ENCODE measurements around the gene LRRC53.

Gene LRRC53

GRCh38 chr1:74481607-74482006, 30.8 kb downstream of the LRRC53 start:
- Histone ChIP-seq H3K4me1 (ENCODE audit: insufficient read depth, low read length) (peaks cover 4% of the 10 kb centered on the region), H3K27me3 (ENCODE audit: insufficient read depth, low read length) (no peaks in the 10 kb centered on the region), H3K36me3 (ENCODE audit: insufficient read depth, low read length) (no peaks in the 10 kb centered on the region), H3K9me3 (ENCODE audit: low read length) (no peaks in the 10 kb centered on the region), H2AFZ (ENCODE audit: low read depth, low read length) (no peak overlapping the region), H3K4me3 (ENCODE audit: low read length) (no peak overlapping the region)

DNA sequence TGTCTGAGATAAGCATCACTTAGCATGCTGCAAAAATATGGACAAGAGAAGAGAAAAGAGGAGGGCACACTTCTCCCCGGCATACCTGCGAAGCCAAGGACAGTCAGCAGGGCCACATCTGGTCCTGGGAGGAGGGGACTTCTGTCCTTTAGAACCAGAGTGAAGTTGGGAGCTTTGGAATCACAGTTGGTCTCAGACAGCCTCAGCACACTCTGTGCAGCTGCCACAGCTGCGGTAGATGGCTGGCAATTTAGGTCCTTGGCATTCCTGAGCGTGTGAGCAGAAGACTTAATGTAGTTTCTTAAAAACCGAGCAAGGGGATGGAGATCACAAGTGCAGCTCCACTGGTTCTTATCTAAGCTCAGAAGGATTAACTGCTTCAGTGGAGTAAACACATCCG, 32.3 kb downstream of the LRRC53 start:
- Histone ChIP-seq H2AFZ (ENCODE audit: low read depth, low read length) (no peak overlapping the region), H3K4me1 (ENCODE audit: insufficient read depth, low read length) (peaks cover 8% of the 10 kb centered on the region), H3K27me3 (ENCODE audit: insufficient read depth, low read length) (no peaks in the 10 kb centered on the region), H3K9me3 (ENCODE audit: low read length) (no peaks in the 10 kb centered on the region), H3K36me3 (ENCODE audit: insufficient read depth, low read length) (no peaks in the 10 kb centered on the region), H3K4me3 (ENCODE audit: low read length) (no peak overlapping the region)

DNA sequence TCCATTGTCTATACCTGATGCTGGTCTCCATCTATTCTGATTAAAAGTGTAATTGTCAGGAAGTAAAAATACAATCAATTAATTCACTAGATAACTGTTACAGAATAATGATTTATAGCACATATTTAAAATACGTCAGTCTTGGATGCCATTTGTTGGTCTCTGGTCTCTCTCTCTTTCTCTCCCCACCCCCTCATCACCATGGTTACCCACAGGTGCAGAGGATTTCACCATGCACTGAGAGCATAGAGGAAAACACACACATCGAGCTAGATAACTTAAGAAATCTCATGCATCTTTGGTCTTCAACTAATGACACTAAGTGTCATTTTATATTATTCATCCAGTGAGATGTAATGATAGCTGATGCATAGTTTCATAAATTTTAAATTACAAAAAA, 33.4 kb downstream of the LRRC53 start:
- Histone ChIP-seq H3K4me3 (ENCODE audit: low read length) (no peak overlapping the region), H2AFZ (ENCODE audit: low read depth, low read length) (no peak overlapping the region), H3K4me1 (ENCODE audit: insufficient read depth, low read length) (peaks cover 15% of the 10 kb centered on the region), H3K9me3 (ENCODE audit: low read length) (no peaks in the 10 kb centered on the region), H3K36me3 (ENCODE audit: insufficient read depth, low read length) (no peaks in the 10 kb centered on the region), H3K27me3 (ENCODE audit: insufficient read depth, low read length) (no peaks in the 10 kb centered on the region)

GRCh38 chr1:74474585-74474984, 37.8 kb downstream of the LRRC53 start:
- no peak overlapping the region for H2AFZ ChIP-seq (ENCODE audit: low read depth, low read length)
- H3K4me1 ChIP-seq (ENCODE audit: insufficient read depth, low read length), result peaks cover 13% of the 10 kb centered on the region
- H3K9me3 ChIP-seq (ENCODE audit: low read length), result no peaks in the 10 kb centered on the region
- H3K36me3 ChIP-seq (ENCODE audit: insufficient read depth, low read length), result no peaks in the 10 kb centered on the region
- no peak overlapping the region for H3K4me3 ChIP-seq (ENCODE audit: low read length)
- H3K27me3 ChIP-seq (ENCODE audit: insufficient read depth, low read length), result no peaks in the 10 kb centered on the region

DNA sequence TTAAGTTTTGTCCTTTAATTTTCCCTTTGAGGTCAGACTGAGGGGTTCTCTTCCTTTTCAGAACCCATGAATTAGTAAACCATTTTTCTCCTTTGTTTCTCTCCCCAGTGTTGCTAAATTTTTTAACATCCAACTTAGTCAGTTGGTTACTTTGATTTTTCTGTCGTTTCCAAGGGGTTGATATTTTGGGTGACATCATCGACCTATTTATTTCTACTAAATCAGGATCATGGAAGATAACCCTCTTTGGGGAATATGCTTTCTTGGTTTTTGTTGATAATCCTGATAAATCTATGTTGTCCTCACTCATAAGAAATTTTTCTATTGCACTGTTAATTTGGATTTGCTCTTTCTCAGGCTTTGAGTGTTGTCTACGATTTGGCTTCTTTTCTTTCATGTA, 40.9 kb downstream of the LRRC53 start:
- Histone ChIP-seq H3K27me3 (ENCODE audit: insufficient read depth, low read length) (no peaks in the 10 kb centered on the region), H3K4me1 (ENCODE audit: insufficient read depth, low read length) (peaks cover 22% of the 10 kb centered on the region), H3K36me3 (ENCODE audit: insufficient read depth, low read length) (no peaks in the 10 kb centered on the region), H3K4me3 (ENCODE audit: low read length) (no peak overlapping the region), H3K9me3 (ENCODE audit: low read length) (no peaks in the 10 kb centered on the region), H2AFZ (ENCODE audit: low read depth, low read length) (no peak overlapping the region)

DNA sequence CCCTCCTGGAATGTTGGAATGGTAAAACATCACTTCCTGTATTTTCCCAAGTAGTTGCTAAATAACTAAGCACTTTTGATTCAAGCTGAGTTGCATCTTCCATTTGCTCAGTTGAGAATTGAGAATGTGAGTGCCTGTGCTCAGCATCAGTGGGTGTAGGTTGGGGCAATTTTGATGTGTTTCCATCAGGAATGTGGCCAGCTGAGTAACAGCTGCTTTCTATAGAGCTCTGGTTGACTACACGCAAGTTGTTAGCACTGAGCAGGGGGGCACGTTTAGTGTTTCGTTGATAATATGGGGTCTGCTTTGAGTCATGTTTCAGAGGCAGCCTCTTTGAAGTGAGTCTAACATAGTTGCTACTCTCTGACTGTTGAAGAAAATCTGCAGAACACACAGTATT, 41.5 kb downstream of the LRRC53 start:
- H3K4me1 ChIP-seq (ENCODE audit: insufficient read depth, low read length), result peaks cover 22% of the 10 kb centered on the region
- H2AFZ ChIP-seq (ENCODE audit: low read depth, low read length), result no peak overlapping the region
- no peak overlapping the region for H3K4me3 ChIP-seq (ENCODE audit: low read length)
- no peaks in the 10 kb centered on the region for H3K9me3 ChIP-seq (ENCODE audit: low read length)
- no peaks in the 10 kb centered on the region for H3K36me3 ChIP-seq (ENCODE audit: insufficient read depth, low read length)
- no peaks in the 10 kb centered on the region for H3K27me3 ChIP-seq (ENCODE audit: insufficient read depth, low read length)

DNA sequence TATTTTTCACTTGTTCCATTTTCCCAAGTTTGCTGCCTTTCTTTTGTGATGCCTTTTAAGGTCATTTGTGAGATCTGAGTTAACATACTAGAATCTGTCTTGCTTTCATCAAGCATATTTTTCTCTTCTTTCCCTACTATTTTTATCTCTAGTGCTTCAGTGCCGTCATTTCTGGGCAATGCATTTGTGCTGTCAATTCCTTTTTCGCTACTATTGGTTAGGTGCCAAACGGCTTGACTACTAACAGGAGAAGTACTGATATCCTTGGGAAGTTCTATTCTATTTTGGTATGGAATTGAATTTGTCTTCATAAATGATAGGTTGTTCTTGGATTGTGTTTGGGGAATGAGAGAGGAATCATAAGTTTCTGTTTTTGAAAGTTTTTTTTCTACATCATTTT, 42.2 kb downstream of the LRRC53 start:
- Histone ChIP-seq H3K4me3 (ENCODE audit: low read length) (no peak overlapping the region), H3K27me3 (ENCODE audit: insufficient read depth, low read length) (no peaks in the 10 kb centered on the region), H2AFZ (ENCODE audit: low read depth, low read length) (no peak overlapping the region)

DNA sequence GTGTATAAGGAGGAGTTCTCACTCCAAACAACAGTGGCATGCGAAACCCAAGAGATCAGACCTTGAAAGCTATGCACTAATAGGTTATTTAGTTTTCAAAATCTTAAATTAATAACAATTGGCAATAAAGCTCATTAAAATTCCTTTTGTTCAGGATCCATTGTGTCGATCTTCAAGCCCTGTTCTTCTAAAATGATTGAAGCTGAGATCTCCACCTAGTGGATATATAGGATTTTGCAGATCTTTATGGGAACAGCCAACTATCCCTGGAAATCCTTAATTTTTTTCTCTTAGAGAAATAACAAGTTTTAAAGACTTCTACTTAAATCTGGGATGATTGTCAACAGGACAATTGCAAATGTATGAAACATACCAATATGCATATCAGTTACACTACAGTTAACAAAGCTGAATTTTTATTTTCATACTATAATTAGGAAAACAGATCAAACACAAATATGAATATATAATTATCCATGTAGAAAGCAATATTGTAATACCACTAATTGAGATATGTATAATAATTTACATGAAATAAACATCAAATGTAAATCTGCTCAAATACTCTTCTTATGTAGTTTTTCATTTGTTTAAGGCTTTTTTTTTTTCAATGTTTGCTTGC, 43.3 kb downstream of the LRRC53 start:
- H3K27me3 ChIP-seq (ENCODE audit: insufficient read depth, low read length), result no peaks in the 10 kb centered on the region
- H3K4me1 ChIP-seq (ENCODE audit: insufficient read depth, low read length), result peaks cover 11% of the 10 kb centered on the region
- H3K9me3 ChIP-seq (ENCODE audit: low read length), result no peaks in the 10 kb centered on the region
- H3K4me3 ChIP-seq (ENCODE audit: low read length), result no peak overlapping the region
- H2AFZ ChIP-seq (ENCODE audit: low read depth, low read length), result no peak overlapping the region
- H3K36me3 ChIP-seq (ENCODE audit: insufficient read depth, low read length), result no peaks in the 10 kb centered on the region

More for the DNA sequence above, 42.2 kb downstream of the LRRC53 start:
- no peaks in the 10 kb centered on the region for H3K9me3 ChIP-seq (ENCODE audit: low read length)
- H3K4me1 ChIP-seq (ENCODE audit: insufficient read depth, low read length), result peaks cover 19% of the 10 kb centered on the region
- no peaks in the 10 kb centered on the region for H3K36me3 ChIP-seq (ENCODE audit: insufficient read depth, low read length)

DNA sequence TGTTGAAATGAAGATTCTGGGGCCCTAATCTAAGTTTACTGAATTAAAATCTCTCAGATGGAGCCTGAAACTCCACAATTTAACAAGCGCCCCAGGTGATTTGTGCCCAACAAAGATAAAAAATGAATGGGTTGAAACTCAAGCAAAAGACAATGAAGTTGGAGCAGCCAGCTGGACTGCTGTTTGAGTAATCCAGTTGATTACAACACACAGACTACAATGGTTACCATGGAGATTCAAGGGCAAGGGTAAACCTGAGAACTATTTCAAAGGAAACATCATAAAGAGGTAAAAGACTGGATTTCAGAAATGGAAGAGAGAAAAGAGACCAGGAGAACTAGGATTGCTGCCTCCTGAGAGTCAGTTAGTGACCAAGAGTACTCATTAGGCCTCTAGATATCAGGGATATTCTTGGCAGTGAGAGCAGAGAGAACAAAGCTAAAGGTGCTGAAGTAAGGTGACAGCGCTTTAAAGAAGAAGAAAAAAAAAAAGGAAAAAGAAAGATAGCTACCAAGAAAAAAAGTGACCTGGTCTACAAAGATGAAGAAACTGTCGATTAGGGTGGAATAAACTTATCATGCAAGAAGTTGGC, 44.5 kb downstream of the LRRC53 start:
- H3K9me3 ChIP-seq (ENCODE audit: low read length), result no peaks in the 10 kb centered on the region
- H3K27me3 ChIP-seq (ENCODE audit: insufficient read depth, low read length), result no peaks in the 10 kb centered on the region
- H3K36me3 ChIP-seq (ENCODE audit: insufficient read depth, low read length), result no peaks in the 10 kb centered on the region
- no peak overlapping the region for H2AFZ ChIP-seq (ENCODE audit: low read depth, low read length)
- peaks cover 9% of the 10 kb centered on the region for H3K4me1 ChIP-seq (ENCODE audit: insufficient read depth, low read length)
- H3K4me3 ChIP-seq (ENCODE audit: low read length), result no peak overlapping the region

DNA sequence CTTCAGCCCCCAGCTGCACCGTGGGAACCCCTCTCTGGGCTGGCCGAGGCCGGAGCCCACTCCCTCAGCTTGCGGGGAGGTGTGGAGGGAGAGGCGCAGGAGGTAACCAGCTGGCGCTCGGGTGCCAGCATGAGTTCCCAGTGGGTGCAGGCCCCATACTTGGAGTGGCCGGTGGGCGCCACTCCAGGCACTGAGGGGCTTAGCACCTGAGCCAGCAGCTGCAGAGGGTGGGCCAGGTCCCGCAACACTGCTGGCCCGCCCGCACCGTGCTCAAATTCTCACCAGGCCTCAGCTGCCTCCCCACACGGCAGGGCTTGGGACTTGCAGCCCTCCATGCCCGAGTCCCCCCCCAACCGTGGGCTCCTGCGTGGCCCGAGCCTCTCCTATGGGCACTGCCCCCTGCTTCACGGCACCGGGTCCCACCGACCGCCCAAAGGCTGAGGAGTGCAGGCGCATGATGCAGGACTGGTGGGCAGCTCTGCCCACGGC, 47.2 kb downstream of the LRRC53 start:
- no peaks in the 10 kb centered on the region for H3K36me3 ChIP-seq (ENCODE audit: insufficient read depth, low read length)
- peaks cover 9% of the 10 kb centered on the region for H3K4me1 ChIP-seq (ENCODE audit: insufficient read depth, low read length)
- H2AFZ ChIP-seq (ENCODE audit: low read depth, low read length), result no peak overlapping the region
- H3K4me3 ChIP-seq (ENCODE audit: low read length), result no peak overlapping the region
- H3K27me3 ChIP-seq (ENCODE audit: insufficient read depth, low read length), result no peaks in the 10 kb centered on the region
- no peaks in the 10 kb centered on the region for H3K9me3 ChIP-seq (ENCODE audit: low read length)

GRCh38 chr1:74464037-74464436, 48.4 kb downstream of the LRRC53 start:
- H3K9me3 ChIP-seq (ENCODE audit: low read length), result no peaks in the 10 kb centered on the region
- H3K4me1 ChIP-seq (ENCODE audit: insufficient read depth, low read length), result peaks cover 9% of the 10 kb centered on the region
- no peaks in the 10 kb centered on the region for H3K27me3 ChIP-seq (ENCODE audit: insufficient read depth, low read length)
- H3K4me3 ChIP-seq (ENCODE audit: low read length), result no peak overlapping the region
- no peaks in the 10 kb centered on the region for H3K36me3 ChIP-seq (ENCODE audit: insufficient read depth, low read length)
- no peak overlapping the region for H2AFZ ChIP-seq (ENCODE audit: low read depth, low read length)

DNA sequence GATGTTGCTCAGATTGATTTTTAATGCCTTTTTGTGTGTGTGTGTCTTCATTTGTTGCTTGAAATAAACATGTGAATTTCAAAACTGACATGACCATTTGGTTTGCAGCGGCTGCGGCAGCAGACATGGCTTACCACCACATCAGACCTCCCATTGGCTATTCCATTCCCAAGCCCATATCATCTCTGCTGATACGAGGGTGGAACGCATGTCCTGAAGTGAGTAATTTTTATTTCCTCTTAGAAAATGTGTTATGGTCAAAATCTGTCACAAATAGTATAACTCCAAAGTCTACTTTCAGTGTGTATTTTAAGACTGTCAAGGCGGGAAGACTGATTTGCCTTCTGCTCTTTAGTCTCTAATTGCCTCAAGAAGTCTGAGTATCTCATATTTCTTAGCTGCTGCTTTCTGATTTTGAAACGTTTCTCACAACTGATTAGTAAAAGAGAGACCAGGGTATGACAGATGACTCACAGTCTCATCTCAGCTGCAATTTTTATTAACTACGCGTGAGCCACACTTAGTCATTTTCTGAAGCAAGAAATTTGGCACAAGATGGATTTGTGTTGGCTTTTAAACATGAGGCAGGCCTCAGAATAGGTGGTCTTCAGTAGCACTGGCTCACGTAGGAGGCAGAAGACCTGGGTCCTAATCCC, 49.0 kb downstream of the LRRC53 start:
- Histone ChIP-seq H2AFZ (ENCODE audit: low read depth, low read length) (no peak overlapping the region), H3K36me3 (ENCODE audit: insufficient read depth, low read length) (no peaks in the 10 kb centered on the region), H3K27me3 (ENCODE audit: insufficient read depth, low read length) (no peaks in the 10 kb centered on the region), H3K4me3 (ENCODE audit: low read length) (no peak overlapping the region), H3K4me1 (ENCODE audit: insufficient read depth, low read length) (peaks cover 8% of the 10 kb centered on the region), H3K9me3 (ENCODE audit: low read length) (peaks cover 2% of the 10 kb centered on the region)

- no peak overlapping the region for H2AFZ ChIP-seq (ENCODE audit: low read depth, low read length)
- peaks cover 2% of the 10 kb centered on the region for H3K9me3 ChIP-seq (ENCODE audit: low read length)
- H3K4me1 ChIP-seq (ENCODE audit: insufficient read depth, low read length), result no peaks in the 10 kb centered on the region
- H3K27me3 ChIP-seq (ENCODE audit: insufficient read depth, low read length), result no peaks in the 10 kb centered on the region
- H3K4me3 ChIP-seq (ENCODE audit: low read length), result no peak overlapping the region
- H3K36me3 ChIP-seq (ENCODE audit: insufficient read depth, low read length), result no peaks in the 10 kb centered on the region
Observed at GRCh38 chr1:74457253-74457652, 55.2 kb downstream of the LRRC53 start.
